DMS79 treated with DMSO at 0.1 percent for 48 hours (cell line): ENCODE results near the gene BPIFB6.
"Not testable (repeated sequence)": the region's sequence is repeated elsewhere in the genome, so short reads cannot be mapped to it uniquely, and the experiment has no call there.

ENCODE experiments used
- DNase-seq: peaks from one replicate; lab custom pipeline; 2025; lab: John Stamatoyannopoulos, UW

BPIFB6 gene

DNA sequence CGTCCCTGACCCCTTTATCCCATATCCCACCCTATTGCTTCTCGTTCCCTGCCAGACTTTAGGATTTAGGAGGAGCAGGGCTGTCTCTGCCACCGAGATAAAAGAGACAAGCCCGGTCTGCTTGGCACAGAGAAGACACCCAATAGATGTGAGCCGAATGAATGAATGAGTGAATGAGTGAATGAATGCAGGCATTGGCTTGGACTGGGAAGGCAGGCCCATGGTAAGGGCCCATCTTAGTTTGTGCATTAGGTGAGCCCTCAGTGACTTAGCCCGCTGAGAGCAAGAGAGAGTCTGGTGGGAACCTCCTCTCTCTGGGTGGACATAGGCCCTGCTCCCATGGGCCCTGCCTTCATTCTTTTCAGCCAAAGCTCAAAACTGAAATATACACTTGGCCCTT is 879 bp upstream of the BPIFB6 start:
- DNase-seq = no peak

DNA sequence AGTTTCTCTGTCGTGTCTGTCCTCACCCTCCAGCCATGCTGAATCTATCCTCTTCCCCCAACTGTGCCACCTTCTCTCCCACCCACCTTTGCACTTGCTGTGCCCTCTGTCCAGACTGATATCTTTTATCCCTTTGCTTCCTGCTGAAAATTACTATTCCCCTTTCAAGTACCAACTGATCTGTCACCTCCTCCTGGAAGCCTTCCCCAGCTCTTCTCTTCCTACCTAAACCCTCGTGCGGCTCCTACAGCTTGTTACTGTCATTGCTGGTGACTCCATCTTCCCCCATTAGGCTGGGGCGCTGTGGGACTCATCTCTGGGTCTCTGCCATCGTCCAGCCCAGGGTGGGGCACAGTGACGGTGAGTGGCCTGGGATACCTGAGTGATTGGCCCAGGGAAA is 1.1 kb downstream of the BPIFB6 start:
- DNase-seq = no peak

DNA sequence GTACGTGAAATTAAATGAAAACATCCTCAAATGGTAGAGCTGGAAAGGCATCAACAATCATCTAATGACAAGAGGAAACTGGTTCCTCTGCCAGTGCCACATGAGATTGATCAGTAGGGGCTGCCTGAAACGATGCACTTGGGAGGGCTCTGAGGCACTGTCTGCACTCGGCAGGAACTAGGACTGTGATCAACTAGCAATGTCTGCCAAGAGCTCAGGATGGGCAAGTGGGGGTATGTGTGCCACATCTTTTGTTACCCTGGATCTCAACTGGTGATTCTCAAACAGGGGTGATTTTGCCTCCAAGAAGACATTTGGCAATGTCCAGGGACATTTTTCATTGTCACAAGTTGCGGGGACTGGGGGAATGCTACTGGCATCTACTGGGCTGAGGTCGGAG is 1.9 kb downstream of the BPIFB6 start:
- DNase-seq = no peak

DNA sequence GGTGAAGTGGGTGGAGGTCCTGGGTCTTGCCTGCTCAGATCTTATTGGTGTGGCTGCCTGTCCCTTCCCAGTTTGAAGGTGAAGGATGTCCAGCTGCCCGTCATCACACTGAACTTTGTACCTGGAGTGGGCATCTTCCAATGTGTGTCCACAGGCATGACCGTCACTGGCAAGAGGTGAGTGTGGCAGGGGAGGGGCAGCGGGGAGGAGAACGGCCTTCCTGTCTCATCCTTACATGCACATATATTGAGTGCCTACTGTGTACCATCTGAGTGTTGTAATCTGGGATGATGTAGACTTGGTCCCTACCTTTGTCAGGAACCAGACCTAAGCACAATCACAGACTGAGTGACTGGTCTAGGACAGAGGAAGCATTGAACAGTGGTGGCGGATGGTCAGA is 2.7 kb downstream of the BPIFB6 start:
- DNase-seq = no peak

DNA sequence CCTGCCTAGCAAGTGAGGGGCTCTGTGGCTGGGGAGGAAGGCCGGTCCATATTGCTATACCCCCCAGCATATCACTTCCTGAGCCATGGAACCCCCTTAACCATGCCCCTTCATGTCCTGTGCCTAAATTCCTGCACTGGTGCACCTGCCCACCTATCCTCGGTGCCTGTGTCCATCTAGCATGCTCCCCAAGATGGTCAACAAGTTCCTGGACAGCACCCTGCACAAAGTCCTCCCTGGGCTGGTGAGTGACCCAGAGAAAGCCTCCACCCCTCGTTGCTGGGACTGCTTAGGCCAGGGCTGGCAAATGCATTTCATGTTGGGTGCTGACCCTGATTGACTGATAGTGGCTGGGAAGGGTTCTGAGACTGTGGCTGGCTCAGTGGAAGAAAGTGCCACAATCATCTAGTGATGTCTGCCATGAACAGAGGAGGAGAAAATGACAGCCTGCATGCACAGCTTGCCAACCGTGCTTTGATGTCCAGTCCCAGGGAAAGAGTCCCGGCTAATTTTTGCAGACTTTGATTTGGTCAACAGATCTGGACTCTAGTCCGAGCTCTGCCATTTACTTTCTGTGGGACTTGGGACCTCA is 3.5 kb downstream of the BPIFB6 start:
- DNase-seq = no peak

DNA sequence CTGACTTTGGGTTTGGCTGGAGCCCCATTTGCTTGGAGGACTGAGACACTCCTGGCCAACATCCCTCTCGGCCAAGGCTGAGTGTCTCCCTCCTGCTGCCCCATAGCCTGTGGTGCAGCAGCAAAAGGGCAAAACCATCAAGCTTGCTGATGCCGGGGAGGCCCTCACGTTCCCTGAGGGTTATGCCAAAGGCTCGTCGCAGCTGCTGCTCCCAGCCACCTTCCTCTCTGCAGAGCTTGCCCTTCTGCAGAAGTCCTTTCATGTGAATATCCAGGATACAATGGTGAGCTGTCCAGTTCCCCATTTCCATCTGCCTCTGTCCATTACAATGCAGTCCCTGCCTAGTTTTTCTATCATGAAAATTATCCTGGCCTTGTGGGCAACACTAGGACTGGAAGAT is 6.0 kb downstream of the BPIFB6 start:
- DNase-seq = no peak

DNA sequence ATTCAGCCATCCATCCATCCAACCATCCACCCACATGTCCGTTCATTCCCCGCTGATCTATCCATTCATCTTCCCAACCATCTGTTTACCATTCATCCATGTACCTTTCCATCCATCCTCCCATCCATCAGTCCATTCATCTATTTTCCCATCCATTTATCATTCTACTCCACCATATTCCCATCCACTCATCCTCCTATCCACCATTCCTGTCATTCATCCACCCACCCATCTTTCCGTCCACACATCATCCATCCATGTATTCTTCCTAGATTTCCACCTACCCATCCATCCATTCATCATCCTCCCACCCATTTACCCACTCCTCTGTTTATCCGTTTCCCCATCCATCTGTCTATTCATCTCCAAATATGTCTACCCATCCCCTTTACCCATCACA is 6.8 kb downstream of the BPIFB6 start:
- DNase-seq = no peak

DNA sequence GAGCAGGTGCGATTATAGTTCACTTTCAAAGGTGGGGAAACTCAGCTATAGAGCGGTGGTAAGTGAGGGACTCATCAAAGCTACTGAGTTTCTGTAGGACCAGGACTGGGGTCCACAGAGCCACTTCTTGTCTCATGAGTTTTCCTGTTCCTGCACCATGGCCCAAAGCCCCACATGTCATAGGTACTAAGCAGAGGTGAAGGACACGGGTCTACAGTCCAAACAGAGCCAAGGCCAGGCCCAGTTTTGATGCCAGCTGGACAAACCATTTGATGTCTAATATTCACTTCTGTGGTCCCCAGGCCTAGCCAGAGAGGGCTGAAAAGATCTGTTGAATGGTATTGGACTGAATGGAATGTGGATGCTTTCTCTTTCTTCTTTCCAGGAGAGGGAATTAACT is 11.0 kb downstream of the BPIFB6 start:
- no peak for DNase-seq

DNA sequence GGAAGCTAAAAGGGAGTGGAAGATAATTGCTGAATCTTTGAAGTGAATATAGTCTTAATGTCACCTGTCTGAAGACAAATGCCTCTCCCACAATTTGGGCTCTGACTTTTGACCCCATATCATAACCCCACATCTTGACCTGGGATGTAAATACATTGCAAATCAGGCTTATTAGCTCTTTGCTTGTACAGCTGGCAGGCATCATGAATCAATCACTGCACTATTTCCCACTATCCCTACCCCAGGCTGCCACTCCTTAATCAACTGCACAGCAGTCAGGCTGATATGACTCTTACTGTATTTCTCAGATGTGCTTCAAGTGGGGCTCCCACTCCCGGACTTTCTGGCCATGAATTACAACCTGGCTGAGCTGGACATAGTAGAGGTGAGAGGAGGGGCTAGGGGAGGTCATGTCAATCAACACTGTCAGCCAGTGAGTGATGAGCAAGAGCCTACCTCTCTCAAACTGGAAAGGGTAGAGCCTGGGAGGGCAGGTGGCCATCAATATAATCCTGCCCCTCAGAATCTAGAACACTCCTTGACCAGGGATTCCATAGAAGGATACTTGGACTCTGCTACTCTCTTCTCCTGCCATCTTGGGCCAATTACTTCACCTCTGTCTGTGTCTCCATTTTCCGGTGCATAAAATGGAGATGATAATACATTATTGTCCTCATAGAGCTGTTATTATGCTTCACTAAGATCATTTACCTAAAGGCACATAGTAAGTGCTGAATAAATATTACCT is 11.7 kb downstream of the BPIFB6 start:
- no peak for DNase-seq

DNA sequence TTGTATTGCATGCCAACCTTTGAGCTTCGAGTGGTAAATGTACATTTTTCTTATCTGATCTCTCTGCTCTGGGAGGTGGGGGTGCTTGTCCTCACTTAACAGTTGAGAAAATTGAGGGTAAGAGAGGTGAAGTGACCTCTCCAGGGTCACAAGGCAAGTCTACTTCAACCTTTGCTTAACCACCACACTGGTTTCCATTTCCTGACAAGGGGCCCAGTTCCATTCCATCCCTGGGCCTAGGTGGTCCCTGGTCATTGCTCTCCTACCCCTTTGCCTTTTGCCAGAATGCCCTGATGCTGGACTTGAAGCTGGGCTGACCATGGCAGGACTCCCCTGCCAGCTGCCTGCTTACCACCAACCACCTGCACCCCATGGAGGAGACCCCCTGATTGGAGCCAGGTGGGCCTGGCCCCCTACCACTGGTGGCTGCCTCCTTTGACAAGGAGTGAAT is 12.3 kb downstream of the BPIFB6 start:
- DNase-seq = no peak

DNA sequence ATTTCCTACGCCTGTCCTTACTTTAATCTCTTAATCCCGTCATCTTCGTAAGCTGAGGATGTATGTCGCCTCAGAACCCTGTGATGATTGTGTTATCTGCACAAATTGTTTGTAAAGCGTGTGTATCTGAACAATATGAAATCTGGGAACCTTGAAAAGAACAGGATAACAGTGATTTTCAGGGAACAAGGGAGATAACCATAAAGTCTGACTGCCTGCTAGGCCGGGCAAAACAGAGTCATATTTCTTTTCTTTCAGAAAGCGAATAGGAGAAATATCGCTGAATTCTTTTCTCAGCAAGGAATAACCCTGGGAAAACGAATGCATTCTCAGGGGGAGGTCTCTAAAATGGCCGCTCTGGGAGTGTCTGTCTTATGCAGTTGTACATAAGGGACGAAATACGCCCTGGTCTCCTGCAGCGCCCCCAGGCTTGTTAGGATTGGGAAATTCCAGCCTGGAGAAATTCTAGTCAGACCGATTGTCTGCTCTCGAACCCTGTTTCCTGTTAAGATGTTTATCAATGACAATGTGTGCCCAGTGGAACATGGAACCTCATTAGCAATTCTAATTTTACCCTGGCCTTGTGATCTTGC is 13.8 kb downstream of the BPIFB6 start:
- not testable (repeated sequence) for DNase-seq

DNA sequence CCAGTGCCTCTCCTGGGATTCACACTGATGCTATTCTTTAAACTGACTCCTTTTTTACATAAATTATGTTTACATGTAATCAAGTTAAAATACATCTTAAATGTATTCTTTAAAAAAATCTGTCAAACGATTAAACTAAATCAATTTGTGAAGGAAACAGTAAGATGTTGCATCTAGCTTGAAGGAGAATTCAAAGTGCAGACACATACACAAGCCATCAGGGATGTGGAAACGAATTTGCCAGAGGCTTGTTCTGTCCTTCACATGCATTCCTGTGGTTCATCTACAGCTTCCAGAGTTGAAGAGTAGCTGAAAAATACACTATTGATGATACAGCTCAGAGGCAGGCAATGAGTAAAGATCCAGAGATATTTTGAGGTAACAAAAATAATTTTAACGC is 15.0 kb downstream of the BPIFB6 start:
- no peak for DNase-seq

DNA sequence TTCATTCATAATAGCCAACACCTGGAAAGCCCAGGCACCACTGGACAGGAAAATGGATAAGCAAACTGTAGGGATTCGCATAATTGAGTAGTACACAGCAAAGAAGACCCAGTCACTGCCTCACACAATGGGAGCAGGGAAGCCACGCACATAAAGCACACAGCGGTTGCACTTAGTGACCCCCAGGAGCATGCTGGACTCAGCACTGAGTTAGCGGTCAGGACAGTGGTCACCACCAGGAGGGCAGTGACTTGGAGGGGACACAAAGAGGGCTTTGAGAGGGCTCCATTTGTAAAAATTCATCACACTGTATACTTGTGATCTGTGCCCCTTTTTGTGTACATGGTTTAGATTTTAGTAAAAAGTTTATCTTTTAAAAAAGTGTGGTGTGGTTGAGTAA is 19.9 kb downstream of the BPIFB6 start:
- no peak for DNase-seq

DNA sequence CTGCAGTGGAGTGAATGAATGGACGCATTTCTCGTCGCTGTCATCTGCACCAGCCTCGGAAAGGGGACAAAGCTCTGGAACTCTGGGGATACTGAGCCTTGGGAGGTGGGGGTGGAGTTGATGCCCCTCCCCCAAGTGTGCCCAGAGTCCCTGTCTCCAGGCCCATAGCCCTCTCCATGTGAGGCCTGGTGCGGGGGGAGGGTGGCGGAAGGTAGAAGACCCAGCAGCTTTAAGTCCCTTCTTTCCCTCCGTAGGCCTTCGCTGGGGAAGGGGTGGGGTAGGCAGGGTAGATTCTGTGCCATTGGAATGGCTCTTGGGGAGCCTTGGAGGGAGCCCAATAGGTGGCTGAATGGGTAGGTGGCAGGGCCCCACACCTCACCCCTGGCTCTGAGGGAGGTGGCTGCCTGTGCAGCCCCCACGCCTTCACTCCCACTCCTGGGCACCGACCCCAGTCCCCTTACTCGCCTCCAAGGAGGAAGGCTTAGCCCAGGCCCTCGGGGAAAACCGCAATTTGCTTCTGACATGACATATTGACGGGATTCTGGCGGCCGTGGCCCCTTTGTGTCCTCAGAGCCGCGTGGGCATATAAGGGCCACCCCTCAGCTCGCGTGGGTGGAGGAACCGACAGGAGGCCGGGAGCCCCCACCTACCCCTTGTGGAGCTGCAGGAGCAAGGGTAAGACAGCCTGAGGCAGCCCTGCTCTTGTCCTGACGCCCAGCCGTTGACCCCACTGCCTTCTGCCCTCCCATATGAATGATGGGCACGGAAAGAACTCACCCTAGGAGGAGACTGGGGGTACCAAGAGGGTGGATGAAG is 22.1 kb downstream of the BPIFB6 start, which contains the start of gene BPIFB3:
Gene BPIFB3 (plus strand): TSS at position 613 of the 816 bp plus-strand sequence. CDS start 1,533 bp downstream, outside the sequence.
- no peak for DNase-seq

DNA sequence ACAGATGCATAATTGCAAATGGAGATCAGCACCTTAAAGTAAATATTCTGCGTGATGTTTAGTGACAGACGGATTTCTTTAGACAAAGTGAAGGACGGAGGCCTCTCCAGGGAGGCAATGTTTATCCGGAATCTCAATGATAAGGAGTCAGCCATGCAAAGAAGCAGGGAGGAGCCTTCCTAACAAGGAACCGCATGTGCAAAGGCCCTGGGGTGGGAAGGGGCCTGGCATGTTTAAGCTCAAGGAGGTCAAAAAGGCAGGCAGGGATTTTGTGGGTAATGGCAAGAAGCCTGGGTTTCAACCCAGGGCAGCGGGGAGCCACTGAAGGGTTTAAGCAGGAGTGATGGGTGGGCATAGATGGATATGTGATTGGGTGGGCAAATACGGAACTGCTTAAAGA is 22.9 kb downstream of the BPIFB6 start:
- DNase-seq = no peak

DNA sequence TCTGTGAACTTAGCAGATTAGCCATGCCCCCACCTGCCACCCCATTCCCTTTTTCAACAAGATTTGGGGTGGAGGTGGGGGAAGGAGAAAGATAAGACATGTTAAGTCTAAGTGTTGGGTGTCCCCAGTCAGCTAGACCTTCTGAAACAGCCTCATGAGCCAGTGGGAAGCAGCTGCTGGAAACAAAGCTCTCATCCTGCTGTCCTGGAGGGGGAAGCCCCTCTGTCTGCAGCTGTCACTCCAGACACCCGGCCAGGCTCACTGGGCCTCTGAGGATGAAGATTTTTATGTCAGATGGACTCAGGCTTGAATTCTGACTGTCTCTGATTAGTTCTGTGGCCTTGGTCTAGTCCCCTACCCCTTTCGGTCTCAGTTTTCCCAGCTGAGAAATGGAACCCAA is 23.3 kb downstream of the BPIFB6 start:
- no peak for DNase-seq

DNA sequence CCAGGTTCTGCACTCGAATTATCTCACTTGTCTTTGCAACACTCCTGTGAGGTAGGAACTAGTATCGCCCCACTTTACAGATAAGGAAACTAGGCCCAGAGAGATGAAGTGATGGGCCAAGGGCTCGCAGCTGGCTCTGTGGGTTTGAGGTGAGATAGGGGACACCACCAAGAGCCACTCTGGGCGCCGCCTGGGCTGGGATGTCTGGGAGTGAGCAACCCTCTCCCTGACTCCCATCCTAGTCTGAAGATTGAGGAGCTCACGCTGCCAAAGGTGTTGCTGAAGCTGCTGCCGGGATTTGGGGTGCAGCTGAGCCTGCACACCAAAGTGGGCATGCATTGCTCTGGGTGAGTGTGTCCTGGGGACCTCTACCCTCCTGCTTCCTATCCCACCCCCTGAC is 27.7 kb downstream of the BPIFB6 start:
- DNase-seq = no peak

DNA sequence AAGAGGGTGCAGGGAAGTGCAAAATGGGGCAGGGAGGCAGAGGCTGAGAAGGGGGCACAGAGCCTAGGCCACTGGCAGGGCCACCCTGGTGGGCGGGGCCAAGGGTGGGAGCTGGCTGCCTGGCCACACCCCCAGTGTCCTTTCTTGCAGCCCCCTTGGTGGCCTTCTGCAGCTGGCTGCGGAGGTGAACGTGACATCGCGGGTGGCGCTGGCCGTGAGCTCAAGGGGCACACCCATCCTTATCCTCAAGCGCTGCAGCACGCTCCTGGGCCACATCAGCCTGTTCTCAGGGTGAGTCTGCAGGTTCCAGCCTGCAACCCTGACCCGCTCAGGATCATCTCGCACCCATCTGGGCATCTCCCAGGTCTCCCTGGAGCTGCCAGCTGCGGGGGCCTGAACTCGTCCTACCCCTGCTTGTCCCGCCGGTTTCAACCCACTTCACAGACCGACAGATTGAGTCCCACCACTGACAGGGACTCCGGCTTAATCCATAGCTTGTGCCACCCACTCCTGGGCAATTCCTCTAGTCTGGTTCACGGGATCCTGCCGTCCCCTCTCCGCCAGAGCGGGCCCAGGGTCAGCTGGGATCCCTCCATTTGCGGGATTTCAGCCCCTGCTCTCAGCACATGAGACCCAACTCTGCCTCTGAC is 28.4 kb downstream of the BPIFB6 start:
- DNase-seq = no peak

DNA sequence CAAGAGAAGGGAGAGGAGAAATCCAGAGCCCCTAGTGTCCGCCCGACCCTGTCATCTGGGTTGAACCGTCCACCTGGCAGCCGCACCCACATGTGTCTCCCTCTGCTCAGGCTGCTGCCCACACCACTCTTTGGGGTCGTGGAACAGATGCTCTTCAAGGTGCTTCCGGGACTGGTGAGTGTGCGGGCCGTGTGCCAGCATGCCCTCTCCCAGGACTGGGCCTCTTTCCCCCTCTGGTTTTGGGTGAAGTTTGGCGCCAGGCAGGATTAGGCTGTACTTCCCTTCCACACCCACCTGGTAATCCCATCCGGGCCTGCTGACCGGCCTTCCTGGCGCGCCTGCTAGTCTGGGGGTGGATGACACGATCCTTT is 30.2 kb downstream of the BPIFB6 start:
- no peak for DNase-seq

DNA sequence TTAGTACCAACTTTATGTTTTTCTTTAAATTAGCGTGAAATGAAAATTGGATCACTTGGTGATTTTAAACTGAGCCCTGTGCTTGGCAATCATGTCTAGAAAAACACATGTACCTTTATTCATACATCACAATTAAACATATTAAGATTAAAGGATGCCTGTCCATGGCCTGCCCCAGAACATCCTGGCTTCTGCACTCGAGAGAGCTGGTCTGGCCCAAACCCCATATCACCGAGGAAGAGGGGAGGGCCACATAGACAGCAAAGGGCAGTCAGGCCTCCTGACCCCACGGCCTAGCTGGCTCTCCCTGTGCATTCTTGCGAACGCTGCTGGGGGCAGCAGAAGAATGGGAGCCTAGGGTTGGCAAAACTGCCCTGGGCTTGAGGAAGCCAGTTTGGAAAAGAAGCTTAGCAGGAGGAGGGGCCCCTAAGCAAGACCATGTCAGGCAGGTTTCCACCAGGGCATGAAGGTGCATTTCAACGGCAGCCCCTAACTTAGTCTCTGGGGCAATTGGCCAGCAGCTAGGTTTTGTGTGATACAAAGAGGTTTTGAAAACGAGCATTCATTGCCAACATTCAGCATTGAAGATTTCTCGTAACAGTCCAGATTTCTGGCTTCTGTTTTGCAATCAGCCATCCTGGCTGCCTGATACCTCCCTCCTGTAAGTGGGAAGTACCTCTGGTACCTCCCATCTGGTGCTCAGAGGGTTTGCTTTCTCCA is 30.8 kb downstream of the BPIFB6 start:
- no peak for DNase-seq

DNA sequence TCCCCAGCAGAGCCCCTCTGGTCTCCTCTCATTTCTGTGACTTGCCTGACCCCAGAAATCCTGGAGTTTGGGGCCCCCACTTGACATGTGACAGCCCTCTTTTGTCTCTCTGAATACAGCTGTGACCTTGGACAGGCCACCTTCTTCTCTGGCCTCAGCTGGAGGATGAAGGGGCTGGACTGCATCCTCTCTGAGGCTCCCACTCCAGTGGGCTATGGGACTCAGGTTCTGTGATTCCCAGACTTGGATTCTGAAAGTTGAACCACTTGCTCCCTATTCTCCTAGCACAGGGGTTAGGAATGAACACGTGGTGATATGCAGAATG is 31.3 kb downstream of the BPIFB6 start:
- DNase-seq = no peak

DNA sequence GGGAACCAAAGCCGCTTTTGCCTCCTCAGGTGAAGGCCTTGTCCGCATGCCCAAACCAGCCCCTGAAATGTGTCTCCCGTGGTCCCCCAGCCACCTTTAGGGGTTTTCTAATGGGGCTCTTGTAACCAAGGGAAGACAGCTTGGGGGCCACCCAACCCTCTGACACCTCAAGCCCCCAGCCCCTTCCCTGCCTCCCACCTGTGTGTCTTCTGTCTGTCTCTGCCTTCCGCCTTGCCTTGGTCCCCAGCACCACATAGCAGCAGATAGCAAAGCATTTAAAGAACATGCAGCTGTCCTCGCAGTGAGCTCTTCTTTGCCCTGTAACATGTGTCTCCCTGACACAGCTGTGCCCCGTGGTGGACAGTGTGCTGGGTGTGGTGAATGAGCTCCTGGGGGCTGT is 31.8 kb downstream of the BPIFB6 start:
- no peak for DNase-seq
